ENCODE measurements around the gene GPR176.

Gene GPR176, protein sequence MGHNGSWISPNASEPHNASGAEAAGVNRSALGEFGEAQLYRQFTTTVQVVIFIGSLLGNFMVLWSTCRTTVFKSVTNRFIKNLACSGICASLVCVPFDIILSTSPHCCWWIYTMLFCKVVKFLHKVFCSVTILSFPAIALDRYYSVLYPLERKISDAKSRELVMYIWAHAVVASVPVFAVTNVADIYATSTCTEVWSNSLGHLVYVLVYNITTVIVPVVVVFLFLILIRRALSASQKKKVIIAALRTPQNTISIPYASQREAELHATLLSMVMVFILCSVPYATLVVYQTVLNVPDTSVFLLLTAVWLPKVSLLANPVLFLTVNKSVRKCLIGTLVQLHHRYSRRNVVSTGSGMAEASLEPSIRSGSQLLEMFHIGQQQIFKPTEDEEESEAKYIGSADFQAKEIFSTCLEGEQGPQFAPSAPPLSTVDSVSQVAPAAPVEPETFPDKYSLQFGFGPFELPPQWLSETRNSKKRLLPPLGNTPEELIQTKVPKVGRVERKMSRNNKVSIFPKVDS

DNA sequence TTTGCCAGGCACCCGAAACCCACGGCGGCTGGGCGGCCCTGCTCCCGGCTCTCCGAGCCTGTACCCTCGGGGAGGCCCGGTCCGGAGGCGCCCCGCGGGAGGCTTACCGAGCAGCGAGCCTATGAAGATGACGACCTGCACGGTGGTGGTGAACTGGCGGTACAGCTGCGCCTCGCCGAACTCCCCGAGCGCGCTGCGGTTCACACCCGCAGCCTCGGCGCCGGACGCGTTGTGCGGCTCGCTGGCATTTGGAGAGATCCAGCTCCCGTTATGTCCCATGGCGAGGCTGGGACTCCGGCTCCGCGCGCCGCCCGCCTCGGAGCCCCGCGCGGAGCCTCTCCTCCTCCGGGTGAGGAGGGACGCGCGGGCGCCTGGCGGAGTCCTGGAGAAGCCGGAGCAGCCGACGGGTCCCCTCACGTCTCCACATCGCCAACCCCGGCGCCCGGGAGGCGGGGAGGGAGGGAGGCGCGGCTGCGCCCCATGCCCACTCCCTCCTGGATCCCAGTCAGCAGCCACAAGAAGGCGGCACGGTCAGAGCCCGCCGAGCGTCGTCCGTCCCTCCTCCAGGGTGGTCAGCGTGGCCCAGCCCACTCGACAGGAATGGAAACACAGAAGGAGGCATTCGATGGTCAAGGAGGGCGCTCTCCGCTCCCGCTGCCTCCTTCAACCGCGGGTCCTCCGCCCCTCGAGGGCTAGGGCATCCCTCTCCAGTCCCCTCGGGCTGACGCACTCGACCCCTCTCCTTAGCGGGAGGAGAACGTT, at the start of gene GPR176:
Gene GPR176 (minus strand): TSS at position 519 of the 762 bp plus-strand sequence. CDS start 240 bp downstream, at position 279.
- peak; percentile 71 for DNase-seq (ENCODE audit: low read depth)
- peak within 1 kb of the TSS; percentile 79 for H3K4me3 ChIP-seq (ENCODE audit: low read depth, low read length)
- TF ChIP-seq, protein P1, sequence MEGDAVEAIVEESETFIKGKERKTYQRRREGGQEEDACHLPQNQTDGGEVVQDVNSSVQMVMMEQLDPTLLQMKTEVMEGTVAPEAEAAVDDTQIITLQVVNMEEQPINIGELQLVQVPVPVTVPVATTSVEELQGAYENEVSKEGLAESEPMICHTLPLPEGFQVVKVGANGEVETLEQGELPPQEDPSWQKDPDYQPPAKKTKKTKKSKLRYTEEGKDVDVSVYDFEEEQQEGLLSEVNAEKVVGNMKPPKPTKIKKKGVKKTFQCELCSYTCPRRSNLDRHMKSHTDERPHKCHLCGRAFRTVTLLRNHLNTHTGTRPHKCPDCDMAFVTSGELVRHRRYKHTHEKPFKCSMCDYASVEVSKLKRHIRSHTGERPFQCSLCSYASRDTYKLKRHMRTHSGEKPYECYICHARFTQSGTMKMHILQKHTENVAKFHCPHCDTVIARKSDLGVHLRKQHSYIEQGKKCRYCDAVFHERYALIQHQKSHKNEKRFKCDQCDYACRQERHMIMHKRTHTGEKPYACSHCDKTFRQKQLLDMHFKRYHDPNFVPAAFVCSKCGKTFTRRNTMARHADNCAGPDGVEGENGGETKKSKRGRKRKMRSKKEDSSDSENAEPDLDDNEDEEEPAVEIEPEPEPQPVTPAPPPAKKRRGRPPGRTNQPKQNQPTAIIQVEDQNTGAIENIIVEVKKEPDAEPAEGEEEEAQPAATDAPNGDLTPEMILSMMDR (conservative IDR thresholded peaks at IDR 0.05; ENCODE audit: low read depth, low read length) = peak; percentile 2

DNA sequence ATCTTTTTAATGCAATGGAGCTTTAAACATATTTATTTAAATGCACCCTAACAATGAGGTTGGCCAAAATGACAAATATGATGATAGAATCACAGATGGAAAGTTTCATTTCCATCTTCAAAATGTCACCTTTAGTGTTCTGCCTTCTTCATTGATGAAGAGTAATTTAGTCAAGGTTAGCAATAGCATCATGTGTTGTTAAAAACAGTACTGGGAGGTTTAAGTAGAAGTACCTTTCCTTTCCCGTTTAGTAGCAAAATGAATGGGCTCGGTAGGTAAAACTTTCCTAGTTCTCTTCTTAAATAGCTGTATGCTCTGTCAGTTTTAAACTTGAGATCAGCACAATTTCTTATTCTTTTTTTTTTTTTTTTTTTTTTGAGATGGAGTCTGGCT, 48.9 kb upstream of the GPR176 start:
- DNase-seq (ENCODE audit: low read depth) = no peak
- TF ChIP-seq, protein P1 (conservative IDR thresholded peaks at IDR 0.05; ENCODE audit: low read depth, low read length) = no peak
- no peak overlapping the region for H3K4me3 ChIP-seq (ENCODE audit: low read depth, low read length)

DNA sequence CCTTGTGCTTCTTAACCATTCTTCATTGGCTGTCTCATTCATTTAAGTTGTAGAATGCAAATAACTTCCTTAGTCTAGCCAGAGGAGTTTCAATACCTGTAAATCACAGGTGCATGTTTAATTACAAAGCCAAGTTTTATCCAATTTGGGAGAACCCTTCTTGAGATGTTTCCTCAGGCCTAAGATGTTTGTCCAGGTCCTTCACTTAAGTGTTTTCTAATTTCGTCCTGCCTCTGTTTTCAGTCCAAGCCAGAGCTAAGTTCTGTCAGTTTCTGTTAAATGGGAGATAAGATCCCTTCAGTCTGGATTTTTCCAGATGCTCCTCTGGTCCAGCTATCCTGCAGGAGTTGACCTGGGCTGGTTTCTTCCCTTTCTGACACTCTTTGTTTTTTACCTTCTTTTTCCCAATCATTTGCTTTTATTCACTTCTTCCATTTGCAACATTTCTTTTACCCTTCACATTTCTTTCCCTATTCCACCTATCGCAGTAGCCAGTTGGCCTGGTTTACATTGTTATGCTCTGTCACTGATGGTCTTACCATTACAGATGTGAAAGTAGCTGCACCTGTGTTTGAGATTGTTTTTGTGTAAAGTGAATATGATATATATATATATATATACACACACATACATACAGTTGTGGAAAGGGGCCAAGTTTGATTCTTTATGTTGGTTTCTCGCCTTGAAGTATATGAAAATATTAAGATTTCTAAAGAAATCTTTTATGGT, 48.4 kb upstream of the GPR176 start:
- TF ChIP-seq, protein P1 (conservative IDR thresholded peaks at IDR 0.05; ENCODE audit: low read depth, low read length) = no peak
- DNase-seq (ENCODE audit: low read depth) = no peak
- no peak overlapping the region for H3K4me3 ChIP-seq (ENCODE audit: low read depth, low read length)

DNA sequence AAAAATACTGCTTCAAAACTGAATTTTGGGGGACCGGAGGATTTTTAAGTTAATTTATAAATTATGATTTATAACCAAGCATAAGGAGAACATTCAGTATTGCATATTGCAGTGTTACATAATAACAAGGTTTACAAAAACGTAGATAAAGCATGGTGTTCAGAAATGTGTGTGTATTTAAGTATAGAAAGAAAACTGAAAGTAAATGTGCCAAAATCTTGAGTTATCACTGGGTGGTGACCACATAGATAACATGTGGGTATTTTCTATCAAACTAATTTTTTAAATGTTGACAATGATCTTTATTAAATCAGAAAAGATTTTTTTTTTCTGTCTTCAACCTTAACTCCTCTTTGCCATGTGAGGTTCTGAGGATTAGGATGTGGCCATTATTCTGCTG, 46.5 kb upstream of the GPR176 start:
- no peak overlapping the region for H3K4me3 ChIP-seq (ENCODE audit: low read depth, low read length)
- TF ChIP-seq, protein P1 (conservative IDR thresholded peaks at IDR 0.05; ENCODE audit: low read depth, low read length) = no peak
- DNase-seq (ENCODE audit: low read depth) = peak; percentile 8

DNA sequence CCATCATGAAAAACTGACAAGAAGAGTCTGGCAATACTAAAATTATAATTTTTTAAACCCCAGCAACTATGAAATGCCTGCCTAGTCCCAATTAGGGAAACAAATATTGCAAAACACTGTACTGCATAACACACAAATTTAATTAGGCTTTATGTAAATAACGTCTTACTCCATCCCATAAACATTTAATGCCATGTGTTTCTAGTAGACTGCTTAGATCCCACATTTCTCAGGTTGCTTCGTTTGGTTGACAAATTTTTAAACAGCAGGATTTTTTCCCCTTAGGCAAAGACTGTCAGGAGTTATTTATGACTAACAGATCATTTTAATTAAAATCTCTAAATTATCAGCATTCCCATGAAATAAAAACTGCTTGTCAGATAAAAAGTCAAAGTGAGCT, 43.7 kb upstream of the GPR176 start:
- TF ChIP-seq, protein P1 (conservative IDR thresholded peaks at IDR 0.05; ENCODE audit: low read depth, low read length) = no peak
- H3K4me3 ChIP-seq (ENCODE audit: low read depth, low read length) = no peak overlapping the region
- DNase-seq (ENCODE audit: low read depth) = no peak

DNA sequence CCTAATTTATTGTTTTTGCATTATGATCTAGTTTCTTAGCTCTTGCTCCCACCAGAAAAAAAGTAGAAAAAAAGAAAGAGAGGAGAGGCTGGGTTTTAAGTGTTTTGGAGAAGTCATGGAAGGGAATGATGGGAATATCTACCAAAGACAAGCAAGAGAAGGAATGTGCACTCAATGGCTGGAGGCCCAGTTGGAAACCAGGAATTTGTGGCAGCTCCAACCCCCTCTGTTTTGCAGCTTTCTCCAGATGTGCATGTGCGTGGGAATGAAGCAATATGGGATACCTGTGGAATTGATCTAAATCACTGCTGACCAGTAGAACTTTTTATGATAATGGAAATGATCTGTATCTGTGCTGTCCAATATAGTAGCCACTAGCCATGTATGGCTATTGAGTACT, 41.0 kb upstream of the GPR176 start:
- no peak overlapping the region for H3K4me3 ChIP-seq (ENCODE audit: low read depth, low read length)
- no peak for DNase-seq (ENCODE audit: low read depth)
- TF ChIP-seq, protein P1 (conservative IDR thresholded peaks at IDR 0.05; ENCODE audit: low read depth, low read length) = no peak

Data from choroid plexus epithelial cell (primary cell).